GM12801 (cell line): ENCODE data around the gene NOD1.

Source experiments
- TF ChIP-seq, protein P1 (sequence below): IDR thresholded peaks from one replicate; pipeline ENCODE4 v1.5.1; 2011; ENCODE audit warnings: control low read depth; ENCODE audit not compliant: insufficient read length; ENCODE audit errors: extremely low read depth

The NOD1 gene

DNA sequence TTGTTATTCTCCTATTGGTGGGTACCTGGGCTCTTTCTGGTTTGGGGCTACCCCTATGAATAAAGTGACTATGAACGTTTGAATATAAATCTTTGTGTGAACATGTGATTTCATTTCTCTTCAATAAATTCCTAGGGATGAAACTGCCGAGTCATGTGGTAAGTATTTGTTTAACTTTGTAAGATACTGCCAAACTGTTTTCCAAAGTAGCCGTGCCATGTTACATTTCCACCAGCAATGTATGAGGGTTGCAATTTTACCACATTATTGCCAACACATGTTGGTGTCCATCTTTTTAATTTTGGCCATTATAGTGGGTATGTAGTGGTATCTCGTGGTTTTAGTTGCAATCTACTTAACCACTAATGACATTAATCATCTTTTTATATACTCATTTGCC, 99.5 kb downstream of the NOD1 start:
- TF ChIP-seq, protein P1, sequence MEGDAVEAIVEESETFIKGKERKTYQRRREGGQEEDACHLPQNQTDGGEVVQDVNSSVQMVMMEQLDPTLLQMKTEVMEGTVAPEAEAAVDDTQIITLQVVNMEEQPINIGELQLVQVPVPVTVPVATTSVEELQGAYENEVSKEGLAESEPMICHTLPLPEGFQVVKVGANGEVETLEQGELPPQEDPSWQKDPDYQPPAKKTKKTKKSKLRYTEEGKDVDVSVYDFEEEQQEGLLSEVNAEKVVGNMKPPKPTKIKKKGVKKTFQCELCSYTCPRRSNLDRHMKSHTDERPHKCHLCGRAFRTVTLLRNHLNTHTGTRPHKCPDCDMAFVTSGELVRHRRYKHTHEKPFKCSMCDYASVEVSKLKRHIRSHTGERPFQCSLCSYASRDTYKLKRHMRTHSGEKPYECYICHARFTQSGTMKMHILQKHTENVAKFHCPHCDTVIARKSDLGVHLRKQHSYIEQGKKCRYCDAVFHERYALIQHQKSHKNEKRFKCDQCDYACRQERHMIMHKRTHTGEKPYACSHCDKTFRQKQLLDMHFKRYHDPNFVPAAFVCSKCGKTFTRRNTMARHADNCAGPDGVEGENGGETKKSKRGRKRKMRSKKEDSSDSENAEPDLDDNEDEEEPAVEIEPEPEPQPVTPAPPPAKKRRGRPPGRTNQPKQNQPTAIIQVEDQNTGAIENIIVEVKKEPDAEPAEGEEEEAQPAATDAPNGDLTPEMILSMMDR = no peak

DNA sequence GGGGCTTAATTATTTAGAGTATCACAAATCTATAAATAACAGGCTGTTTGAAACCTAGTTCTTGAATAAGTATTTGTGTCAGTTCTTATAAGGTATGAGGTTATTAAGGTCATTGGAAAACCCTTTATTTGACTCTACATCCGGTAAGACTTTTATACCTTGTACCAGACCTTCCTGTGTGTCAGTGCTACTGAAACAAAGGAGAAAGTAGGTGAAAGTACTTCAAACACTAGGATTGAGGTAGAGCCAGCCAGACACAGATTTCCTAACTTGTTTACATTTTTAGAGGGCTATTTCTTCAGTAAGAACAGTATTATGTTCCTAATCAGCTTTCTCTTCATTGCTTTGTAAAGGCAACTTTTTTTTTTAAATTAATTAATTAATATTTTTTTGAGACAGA, 100.3 kb downstream of the NOD1 start:
- TF ChIP-seq, protein P1 = no peak
